NK-92 (cell line): ENCODE data around the gene FAM171A2.
"Not testable (repeated sequence)": the region's sequence is repeated elsewhere in the genome, so short reads cannot be mapped to it uniquely, and the experiment has no call there.

Source experiments
- DNase-seq: peaks from one replicate; lab custom pipeline; 2025; ENCODE audit not compliant: unreplicated experiment; lab: John Stamatoyannopoulos, UW

Gene FAM171A2

DNA sequence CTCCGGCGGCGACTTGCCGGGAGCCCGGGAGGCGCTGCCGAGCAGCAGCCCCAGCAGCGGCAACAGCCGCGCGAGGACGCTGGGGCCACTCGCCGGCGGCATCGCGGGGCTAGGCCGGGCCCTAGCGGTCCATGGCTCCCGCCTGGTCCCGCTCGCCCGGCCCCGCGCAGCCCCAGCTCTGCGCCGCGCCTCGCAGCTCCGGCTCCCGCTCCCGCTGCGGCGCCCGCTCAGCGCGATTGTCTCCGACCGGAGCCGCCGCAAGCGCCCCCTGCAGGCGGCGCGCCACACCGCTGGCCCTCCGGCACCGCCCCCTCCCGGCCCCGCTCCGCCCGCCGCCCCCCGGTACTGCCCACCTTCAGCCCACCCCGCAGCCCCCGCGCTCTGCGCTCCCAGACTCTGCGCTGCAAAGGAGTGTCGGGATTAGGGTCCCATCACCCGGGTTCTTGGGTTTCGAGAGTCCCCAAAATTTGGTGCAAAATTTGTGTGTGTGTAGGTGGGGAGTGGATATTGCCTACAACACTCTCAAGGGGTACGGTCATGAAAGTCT lies at the start of gene FAM171A2:
TSS of gene FAM171A2 (minus strand) at position 241 of the 547 bp plus-strand sequence. CDS start at position 102, 139 bp downstream.
- DNase-seq, result no peak

DNA sequence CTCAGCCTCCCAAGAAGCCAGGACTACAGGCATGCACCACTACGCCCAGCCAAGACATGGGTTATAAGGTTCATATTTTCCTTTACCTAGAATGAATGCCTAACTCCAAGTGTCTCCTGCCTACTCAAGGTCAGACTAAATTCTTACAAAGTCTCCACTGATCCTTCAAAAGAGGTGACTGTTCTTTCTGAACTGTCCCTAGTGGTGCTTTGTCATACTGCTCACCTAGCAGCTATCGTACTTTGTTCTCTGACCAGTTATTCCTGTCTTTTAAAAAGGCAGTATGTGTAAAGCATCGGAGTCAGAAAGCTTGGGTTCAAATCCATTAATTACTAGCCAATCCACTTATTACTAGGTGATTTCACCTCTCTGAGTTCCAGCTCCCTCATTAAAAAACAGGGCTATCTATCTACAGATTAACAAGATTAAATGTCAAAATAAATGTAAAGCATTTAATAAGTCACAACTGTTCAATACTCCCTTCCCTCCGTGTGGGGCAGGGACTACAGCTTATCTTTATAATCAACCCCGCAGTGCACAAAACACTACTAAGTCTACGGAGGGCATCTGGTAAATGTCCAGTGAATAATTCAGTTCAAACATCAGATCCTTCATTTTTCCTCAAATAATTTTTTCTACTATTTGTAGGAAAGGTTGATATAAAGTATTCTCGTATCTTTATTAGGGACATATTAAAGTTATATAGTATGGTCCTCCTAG lies 45.8 kb upstream of the FAM171A2 start:
- DNase-seq, result no peak

DNA sequence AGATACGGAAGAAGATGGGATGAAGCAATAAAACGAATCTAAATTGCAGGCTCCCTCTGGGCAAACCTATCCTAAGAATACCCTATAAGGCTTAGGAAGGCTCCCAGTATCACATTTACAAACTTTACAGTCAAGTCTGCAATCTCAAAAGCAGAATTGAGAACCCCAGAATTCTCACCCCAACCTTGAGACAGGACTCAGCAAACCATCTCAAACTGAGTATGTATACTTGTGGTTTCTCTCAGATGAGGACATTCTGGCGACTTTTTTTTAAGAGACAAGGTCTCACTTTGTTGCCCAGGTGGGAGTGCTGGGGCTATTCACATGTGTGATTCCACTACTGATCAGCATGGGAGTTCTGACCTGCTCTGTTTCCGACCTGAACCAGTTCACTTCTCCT lies 45.1 kb upstream of the FAM171A2 start:
- no peak for DNase-seq

DNA sequence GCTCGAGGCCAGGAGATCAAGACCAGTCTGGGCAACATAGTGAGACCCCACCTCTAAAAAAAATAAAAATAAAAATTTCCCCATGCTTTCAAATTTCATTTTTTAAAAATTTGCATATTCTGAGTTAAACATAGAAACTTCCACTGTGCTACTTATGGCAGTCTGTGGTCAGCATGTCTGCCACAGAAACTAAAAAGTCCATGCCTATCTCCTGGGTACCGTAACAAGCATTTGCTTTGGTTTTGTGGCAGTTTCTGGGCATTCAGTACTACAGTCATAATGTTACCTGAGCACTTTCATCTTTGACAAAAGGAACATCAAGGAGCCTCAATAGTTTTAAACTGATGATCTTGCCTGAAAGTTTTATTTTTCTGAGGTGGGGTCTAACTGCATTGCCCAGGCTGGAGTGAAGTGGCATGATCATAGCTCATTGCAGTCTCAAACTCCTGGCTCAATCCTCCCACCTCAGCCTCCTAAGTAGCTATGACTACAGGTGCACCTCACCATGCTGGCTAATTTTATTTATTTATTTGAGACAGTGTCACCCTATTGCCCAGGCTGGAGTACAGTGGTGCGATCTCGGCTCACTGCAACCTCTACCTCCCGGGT lies 39.0 kb upstream of the FAM171A2 start:
- DNase-seq, result no peak

DNA sequence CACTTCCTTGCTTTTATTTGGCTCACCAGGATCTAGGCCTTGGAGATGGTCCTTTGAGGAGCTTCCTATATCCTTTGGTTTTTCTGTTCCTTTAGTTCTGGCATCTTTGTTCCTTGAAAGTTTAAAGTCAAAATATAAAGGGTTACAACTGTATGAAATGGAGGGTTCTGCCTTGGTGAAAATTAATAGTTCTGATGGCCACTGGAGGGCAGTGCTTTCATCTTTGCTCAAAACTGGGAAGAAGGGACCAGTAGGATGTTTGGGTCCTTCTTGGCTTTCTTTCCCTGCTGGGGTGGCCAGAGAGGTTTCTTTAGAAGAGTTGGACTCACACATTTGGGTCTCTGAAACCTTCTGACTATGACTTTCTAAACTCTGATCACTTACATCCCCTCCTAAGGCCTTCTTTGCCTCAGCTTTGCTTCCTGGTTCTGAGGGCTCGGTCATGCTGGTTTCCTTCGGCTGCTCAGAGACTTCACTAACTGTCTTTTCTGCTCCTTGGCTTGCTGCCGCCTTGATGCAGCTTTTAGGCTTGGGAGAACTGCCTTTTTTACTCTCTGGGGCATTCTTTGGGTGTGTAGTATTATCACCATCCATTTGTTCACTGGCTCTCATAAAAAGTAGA lies 36.7 kb upstream of the FAM171A2 start:
- DNase-seq, result no peak

DNA sequence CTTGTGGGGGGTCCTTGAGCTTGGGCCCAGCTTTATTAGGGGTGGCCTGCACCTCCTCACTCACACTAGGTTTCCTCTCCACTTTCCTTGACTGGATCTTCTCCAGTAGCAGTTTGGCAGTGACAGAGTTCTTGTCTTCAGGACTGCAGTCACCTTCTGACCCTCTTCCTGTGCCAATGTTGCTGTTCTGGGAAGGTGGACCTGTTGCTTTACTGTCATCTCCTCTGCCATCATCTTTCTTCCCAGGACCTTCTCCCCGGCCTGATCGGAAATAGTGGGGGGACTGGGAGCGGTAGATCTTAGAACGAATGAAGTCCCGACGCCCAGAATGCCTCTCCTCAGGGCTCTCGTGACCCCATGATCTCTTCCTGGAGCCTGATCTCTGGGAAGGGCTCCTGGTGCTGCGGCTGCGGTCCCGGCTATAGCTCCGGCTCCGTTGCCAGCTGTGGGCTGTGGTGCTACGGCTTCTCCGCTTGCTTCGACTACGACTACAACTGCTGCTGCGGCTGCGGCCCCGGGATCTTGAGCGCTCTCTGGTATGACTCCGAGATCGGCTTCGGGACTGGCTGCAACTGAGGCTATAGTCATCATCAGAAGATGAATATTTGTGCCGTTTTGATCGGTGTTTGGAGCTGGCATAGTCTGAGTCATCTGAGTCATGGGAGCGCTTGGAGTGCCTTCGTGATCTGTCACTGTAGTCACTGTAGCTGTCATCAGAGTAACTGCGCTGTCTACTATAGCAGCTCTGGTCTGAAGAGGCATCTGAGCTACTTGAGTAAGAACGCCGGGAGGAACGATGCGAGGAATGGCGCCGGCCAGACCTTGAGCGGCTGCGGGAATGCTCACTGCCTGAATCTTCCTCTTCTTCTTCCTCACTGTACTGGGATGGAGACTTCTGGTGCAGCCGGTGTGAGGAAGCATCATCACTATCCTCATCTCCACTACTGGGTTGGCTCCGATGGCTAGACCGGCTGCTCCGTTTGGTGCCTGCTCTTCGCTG lies 35.3 kb upstream of the FAM171A2 start:
- DNase-seq, result no peak

DNA sequence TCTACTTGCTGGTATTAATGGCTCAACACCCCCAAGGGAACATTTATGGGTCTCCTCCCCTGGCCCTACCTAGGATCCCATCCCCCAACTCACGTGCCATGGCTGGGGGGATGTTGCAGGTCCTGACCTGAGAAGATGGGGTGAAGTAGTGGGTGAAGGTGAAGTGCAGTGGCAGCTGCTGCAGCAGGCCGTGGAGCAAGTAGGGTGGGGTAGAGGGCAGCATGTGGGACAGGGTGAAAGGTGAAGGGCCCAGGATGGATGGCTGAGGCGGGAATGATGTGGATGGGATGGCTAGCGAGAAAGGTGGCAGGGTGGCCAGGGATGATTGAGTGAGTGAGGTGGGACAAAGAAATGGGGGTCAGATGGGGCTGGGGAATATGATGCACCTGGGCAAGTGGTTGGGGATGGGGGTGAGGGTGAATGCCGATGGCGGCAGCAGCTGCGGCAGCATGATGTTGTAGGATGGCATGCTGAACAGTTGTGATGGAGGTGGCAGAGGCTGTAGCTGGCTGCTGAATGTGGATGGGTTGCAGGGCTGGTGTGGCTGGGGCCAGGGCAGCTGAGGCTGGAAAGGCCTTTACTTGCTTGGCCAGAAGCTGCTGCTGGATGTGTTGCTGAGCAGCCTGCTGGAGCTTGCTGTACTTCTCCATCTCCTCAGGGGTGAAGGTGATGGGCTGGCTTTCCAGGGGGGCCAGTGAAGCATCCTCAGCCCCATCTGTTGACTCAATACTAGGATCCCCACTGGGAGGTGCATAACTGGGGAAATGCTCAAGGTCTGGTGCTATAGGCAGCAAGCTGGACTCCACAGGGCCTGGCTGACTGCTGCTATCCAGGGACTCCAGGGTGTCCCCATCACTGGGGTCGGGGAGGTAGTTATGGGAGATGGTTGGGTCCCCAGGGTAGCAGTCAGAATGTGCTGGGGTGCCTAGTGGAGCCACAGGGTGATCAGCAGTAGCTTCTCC lies 34.1 kb upstream of the FAM171A2 start:
- no peak for DNase-seq

DNA sequence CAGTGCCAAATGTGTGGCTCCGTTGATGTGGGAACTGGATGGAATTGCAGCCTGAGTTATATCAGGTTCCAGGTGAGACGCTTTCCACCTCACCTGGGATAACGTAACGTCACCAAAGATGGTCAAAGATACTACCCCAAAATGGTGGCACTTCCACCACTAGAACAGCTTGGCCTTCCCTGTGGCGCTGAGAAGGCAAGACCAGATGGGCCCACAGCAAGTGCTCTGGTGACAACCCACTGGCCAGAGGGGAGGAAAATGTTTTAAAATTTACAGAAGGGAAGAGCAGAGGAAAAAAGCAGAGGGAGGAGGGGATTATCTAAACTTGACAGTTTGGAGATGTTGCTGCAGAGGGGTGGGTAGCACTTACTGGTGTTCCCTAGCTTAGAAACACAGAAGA lies 33.3 kb upstream of the FAM171A2 start:
- DNase-seq, result no peak

DNA sequence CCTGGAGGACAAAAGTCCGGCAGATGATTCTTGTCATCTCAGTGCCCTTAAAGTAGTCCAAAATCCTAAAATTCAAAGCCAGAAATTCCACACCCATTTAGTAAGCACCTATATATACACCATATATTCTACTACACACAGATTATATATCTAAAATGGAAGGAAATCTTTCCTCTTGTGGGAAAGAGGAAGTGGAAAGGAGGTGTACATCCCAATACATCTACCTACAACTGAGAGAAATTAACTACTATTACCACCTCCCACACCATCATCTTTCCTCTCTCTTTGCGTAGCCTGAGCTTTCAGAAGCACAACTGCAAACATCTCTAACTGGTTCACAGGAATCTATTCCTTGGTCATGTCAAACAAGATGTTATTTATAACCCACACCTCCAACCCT lies 31.2 kb upstream of the FAM171A2 start:
- DNase-seq, result no peak

DNA sequence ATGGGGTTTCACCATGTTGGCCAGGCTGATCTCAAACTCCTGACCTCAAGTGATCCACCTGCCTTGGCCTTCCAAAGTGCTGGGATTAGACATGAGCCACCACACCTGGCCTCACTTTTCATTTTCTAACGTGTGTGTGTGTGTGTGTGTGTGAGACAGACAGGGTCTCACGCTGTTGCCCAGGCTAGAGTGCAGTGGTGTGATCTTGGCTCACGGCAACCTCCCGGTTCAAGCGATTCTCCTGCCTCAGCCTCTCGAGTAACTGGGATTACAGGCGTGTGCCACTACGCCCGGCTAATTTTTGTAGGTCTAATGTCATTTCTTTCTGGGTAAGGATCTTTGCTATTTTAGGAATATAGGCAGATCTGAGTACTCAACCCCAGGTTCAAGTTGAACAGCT lies 30.5 kb upstream of the FAM171A2 start:
- DNase-seq, result not testable (repeated sequence)

DNA sequence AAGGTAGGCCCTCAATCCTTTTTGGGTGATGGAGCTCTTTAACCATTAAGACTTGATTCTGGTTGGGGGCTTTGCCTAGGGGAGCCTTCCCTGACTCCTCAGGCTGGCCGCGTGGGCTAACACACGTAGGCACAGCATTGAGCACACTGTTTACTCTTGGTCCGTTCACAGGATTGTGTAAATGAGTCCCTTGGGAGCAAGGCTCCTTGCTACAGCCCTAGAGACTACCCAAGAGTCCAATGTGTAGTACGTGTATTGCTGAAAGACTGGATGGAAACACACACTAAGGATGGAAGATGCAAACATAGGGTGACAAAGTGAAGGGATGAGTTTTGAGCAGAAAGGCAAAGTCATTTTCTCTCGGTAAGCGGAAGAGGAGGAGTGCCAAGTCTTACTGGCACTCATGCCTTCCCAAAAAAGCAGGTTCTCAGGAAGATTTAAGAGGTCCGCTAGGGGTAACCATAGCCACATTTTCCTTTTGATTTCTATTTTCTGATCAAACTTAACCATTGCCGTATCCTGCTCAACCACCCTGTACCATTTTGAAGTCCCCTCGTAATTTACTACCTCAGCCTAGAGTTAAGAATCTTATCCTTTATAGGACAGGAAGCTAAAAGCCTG lies 26.7 kb upstream of the FAM171A2 start:
- DNase-seq, result no peak

DNA sequence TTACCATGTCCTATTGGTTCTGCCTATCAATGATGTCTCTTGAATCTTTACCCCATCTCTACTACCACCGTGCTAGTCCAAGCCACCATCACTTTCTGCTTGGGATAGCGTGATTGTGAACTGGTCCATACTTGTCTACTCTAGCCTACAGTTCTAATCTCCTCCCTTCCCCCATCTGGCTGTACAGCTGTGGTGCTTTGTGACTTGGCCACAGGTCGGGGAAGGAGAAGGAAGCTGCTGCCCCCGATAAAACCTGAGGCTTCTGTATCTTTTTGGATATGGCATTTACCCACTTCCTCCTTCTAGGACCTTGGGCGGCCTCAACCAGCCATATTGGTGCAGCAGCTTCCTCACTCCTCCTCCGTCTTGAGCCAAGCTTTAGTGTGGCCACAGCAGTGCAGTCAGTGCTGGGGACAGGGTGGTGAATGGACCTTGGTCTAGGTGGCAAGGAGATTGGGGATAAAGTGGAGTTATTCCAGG lies 26.1 kb upstream of the FAM171A2 start:
- DNase-seq, result no peak

DNA sequence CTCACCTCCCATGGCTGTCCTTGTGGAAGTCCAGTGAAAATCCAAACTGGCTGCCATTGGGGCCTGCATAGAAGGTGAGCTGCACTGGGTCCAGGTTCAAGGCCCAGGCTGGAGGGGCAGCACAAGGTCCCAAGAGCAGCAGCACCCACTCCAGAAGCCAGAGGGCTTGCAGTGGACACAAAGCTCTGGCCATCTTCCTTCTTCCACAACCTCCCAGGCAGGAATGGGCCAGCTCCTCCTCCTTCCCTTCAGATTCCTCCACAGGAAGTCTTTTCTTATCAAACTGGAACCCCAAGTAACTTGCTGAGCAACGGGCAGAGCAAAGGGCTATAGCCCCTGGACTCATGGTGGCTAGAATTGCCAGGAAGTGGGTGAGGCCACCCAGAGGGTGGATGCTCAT lies 25.6 kb upstream of the FAM171A2 start, which contains the start of gene ITGA2B:
TSS of gene ITGA2B (minus strand) at position 369 of the 400 bp plus-strand sequence. CDS start at position 193, 176 bp downstream.
- no peak for DNase-seq

DNA sequence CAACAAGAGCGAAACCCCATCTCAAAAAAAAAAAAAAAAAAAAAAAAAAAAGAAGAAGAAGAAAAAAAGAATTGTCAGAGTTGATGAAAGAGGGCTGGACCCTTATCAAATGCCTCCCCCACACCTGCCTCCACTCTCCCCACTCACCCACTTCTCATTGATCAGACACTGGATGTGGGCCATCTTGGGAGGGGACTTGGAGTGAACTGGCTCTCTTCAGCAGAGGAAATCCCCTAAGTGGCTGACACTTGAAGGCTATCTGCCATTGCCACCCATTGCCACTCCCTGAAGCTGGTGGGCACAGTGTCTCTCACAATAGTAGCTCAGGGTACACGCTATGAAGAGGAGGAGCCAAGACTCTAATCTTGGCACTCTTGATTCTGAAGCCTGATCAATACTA lies 24.2 kb upstream of the FAM171A2 start:
- DNase-seq, result no peak

DNA sequence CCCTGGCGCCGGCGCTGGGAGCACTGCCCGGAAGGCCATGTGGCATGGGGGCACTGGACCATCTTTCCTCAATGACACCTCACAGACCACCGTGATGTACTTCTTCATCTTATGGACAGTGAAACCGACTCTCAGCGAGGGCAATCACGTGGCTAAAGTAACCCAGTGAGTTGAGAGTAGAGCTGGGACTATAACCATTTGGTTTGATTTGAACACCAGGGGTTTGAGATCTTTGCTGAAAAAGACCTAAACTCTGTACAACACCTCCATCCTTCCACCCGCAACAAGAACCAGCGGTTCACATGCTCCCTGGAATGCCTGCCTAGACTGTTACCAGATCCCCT lies 22.5 kb upstream of the FAM171A2 start:
- DNase-seq, result no peak

DNA sequence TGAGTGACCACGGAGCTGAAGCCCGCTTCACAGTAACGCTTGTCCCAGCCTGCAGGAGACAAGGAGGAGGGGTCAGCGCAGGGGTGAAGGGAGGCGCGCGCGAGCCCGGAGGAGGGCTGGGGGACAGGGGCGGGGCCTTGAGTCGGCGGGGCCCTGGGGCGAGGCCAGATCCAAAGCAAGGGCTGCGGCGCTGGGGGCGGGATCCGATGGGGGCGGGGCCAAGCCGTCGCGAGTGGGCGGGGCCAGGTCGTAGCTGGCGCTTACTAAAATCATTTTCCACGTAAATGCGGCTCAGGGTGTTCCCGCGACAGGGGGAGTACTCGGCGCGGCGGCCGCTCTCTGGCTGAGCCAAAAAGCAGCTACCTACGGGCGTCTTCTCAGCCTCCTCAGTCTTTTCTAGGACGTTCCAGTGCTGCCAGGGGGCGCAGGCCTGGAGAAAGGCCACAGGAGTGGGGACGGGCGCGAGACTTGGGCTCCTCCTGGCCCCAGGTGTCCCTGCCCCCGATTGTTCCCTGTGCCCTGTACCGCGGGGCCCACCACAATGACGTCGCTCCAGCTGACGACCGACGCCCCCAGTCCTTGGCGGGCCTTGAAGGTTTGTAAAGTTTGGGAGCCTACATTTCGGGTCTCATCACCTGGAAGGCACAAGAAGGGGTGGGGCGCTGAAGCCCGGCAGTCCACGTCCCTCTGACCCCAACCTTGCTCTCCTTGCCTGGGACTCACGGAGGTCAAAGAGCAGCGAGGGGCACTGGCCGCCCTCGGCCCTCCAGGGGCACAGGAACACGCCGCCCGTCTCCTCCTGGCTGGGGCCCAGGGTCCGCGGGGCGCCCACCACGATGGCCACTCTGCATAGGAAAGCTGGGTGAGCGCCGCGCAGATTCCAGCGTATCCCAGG lies 21.9 kb upstream of the FAM171A2 start:
- no peak for DNase-seq

DNA sequence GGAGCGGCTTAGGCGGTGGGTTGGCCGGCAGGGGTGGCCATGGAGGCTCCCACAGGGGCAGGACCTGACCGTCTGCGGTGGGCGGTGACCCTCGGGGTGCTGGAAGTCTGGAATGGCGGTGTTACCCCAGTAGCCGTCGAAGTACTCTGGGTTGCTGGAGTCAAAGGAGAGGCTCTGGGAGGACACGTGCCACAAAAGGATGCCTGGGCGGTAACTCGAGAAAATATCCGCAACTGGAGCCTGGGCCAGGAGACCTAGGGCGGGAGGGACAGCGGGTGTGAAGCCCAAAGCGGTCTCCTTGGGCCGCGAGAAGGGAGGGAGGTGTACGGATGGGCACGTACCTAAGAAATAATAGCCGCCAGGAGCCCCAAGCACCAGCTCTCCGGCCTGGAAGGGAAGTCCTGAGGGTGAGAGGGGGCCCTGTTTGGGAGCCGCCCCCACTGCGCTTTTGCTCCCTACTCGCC lies 21.2 kb upstream of the FAM171A2 start:
- DNase-seq, result no peak

DNA sequence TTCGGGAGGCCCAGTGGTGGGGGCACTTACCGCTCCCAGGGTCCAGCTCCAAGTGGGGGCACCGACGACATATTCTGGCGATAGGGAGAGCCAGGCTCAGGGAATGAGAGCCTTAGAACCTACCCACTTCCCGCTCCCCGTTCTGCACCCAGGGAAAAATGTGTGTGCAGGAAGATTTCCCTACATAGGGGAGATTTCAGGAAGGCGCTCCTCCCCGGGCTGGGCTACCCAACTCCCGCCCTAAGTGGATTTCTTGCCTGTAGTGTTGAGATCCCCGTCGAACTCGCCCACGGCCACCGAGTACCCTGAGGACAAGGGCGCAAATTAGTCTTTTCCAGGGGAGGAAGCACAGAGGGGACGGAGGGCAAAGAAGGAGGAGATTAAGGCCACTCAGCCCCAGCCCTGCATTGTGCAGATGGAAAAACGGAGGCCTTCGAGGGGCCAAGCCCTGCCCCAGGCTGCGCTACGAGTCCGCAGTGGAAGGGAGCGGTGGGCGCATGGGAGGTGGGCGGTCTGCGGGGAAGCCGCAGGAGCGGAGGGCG lies 20.7 kb upstream of the FAM171A2 start:
- no peak for DNase-seq
